GM12878 (cell line): ENCODE data around the gene KIRREL3. TPM values are rescaled to one million over a fixed set of nuclear protein-coding genes. Genes with fewer than 3 reads are reported as not detected.

Experiments
- ATAC-seq: fragments of 200-7000 bp; cut with Tn5 transposase; 3 replicates; pipeline ENCODE4 v1.9.1; 2020; ENCODE audit warnings: mild to moderate bottlenecking, moderate library complexity
- BruUV-seq: library from RNA; stranded (reverse); fragments of 400-500 nt; replicated peaks from 2 replicates; lab custom pipeline; 2021; lab: Mats Ljungman, UMichigan
- CTCF ChIA-PET: fragments of 300-600 bp; sonication (Branson Sonifier 250); formaldehyde crosslinking; extraction: SDS; loops from one replicate; lab custom pipeline; 2021; ENCODE audit warnings: inconsistent platforms; lab: Yijun Ruan, JAX
- POLR2A ChIA-PET: fragments of 350-600 bp; formaldehyde crosslinking; extraction: SDS; loops from one replicate; lab custom pipeline; 2021; ENCODE audit warnings: inconsistent platforms; lab: Charles Lee
- RAD21 ChIA-PET: fragments of 300-600 bp; sonication (Branson Sonifier 250); formaldehyde crosslinking; loops from one replicate; lab custom pipeline; 2023; ENCODE audit warnings: antibody characterized with exemption; ENCODE audit not compliant: unreplicated experiment; lab: Charles Lee
- SMC1A ChIA-PET: fragments of 300-600 bp; sonication (Branson Sonifier 250); formaldehyde crosslinking; loops from one replicate; lab custom pipeline; 2023; ENCODE audit not compliant: unreplicated experiment, uncharacterized antibody; lab: Charles Lee
- DNase-seq: peaks from one replicate; pipeline ENCODE4 v3.0.0-alpha.2; 2011; ENCODE audit warnings: low read depth, low spot score
- FAIRE-seq: peaks from 3 replicates; lab custom pipeline; 2011; peaks lifted over from hg19 to GRCh38; lab: Jason Lieb, UNC
- H2AFZ ChIP-seq: 2 replicates; pipeline ENCODE4 v1.6.0; 2011; ENCODE audit warnings: low read depth, low read length, control low read depth; ENCODE audit not compliant: control insufficient read depth
- H3K27ac ChIP-seq: 2 replicates; pipeline ENCODE4 v1.5.1; 2011; ENCODE audit warnings: control low read depth; ENCODE audit not compliant: control insufficient read depth, insufficient read depth
- H3K27me3 ChIP-seq, 2 experiments: replicated peaks in 1 of 2; 2 replicates each; pipeline versions ENCODE4 v1.6.0 to v1.6.1; 2011; ENCODE audit warnings: low read length in 1 of 2; ENCODE audit not compliant: control insufficient read depth in 2 of 2, insufficient read depth in 2 of 2
- H3K36me3 ChIP-seq, 2 experiments: 2 replicates each; pipeline ENCODE4 v1.5.1; 2011; ENCODE audit warnings: low read length in 1 of 2; ENCODE audit not compliant: control insufficient read depth in 2 of 2, insufficient read depth in 2 of 2
- H3K4me1 ChIP-seq: 2 replicates; pipeline ENCODE4 v1.6.1; 2011; ENCODE audit warnings: mild to moderate bottlenecking, low read length, moderate library complexity, mixed read lengths; ENCODE audit not compliant: control insufficient read depth, insufficient read depth
- H3K4me2 ChIP-seq: 2 replicates; pipeline ENCODE4 v1.6.0; 2011; ENCODE audit warnings: control low read depth; ENCODE audit not compliant: control insufficient read depth, insufficient read depth
- H3K4me3 ChIP-seq: fragments of 200-600 bp; sonication (generic); 2 replicates; pipeline ENCODE4 v1.5.1; 2016
- H3K79me2 ChIP-seq: 2 replicates; pipeline ENCODE4 v1.6.0; 2011; ENCODE audit warnings: low read length; ENCODE audit not compliant: control insufficient read depth, insufficient read depth
- H3K9ac ChIP-seq: 2 replicates; pipeline ENCODE4 v1.8.0; 2011; ENCODE audit warnings: low read length, control low read depth, mixed read lengths; ENCODE audit not compliant: control insufficient read depth, insufficient read depth
- H3K9me3 ChIP-seq: replicated peaks from 3 replicates; pipeline ENCODE4 v1.5.1; 2011; ENCODE audit warnings: mild to moderate bottlenecking, low read length; ENCODE audit not compliant: control insufficient read depth, insufficient read depth
- H4K20me1 ChIP-seq: 2 replicates; pipeline ENCODE4 v1.6.0; 2011; ENCODE audit not compliant: control insufficient read depth, insufficient read depth
- ASH2L ChIP-seq: fragments of 300-600, 200-600 bp; sonication (generic); IDR thresholded peaks from 2 replicates; pipeline ENCODE4 v1.6.1; 2017; ENCODE audit warnings: low read depth, mild to moderate bottlenecking, borderline replicate concordance
- CHD2 ChIP-seq: IDR thresholded peaks from 2 replicates; pipeline ENCODE4 v1.6.1; 2011; ENCODE audit warnings: low read depth, low read length, improper control_type of control experiment, borderline replicate concordance
- CHD4 ChIP-seq: fragments of 200-600 bp; sonication (generic); IDR thresholded peaks from 2 replicates; pipeline ENCODE4 v1.6.1; 2016; ENCODE audit warnings: mild to moderate bottlenecking
- ESRRA ChIP-seq: IDR thresholded peaks from 2 replicates; pipeline ENCODE4 v1.6.1; 2012; ENCODE audit warnings: mild to moderate bottlenecking, low read length, improper control_type of control experiment
- FOXM1 ChIP-seq: IDR thresholded peaks from 2 replicates; pipeline ENCODE4 v1.6.1; 2012; ENCODE audit warnings: low read depth, mild to moderate bottlenecking, inconsistent platforms, low read length, moderate library complexity
- GABPA ChIP-seq: IDR thresholded peaks from 2 replicates; pipeline ENCODE4 v1.6.1; 2014; ENCODE audit warnings: antibody characterized with exemption, low read depth, mild to moderate bottlenecking, inconsistent platforms
- PAX8 ChIP-seq: fragments of 450-650 bp; IDR thresholded peaks from 2 replicates; pipeline ENCODE4 v1.6.1; 2017; ENCODE audit warnings: mild to moderate bottlenecking, moderate library complexity
- RCOR1 ChIP-seq: conservative IDR thresholded peaks from 2 replicates; pipeline ENCODE4 v1.6.1; 2012; ENCODE audit warnings: low read depth, low read length, improper control_type of control experiment
- SMAD5 ChIP-seq: IDR thresholded peaks from 2 replicates; pipeline ENCODE4 v1.6.1; 2016; ENCODE audit warnings: antibody characterized with exemption, low read depth
- SMC3 ChIP-seq: IDR thresholded peaks from 2 replicates; pipeline ENCODE4 v1.6.1; 2011; ENCODE audit warnings: low read length, improper control_type of control experiment, borderline replicate concordance
- SREBF1 ChIP-seq: IDR thresholded peaks from 2 replicates; pipeline ENCODE4 v1.6.1; 2012; ENCODE audit warnings: mild to moderate bottlenecking, low read length
- STAT1 ChIP-seq: fragments of 450-650 bp; conservative IDR thresholded peaks from 2 replicates; pipeline ENCODE4 v1.6.1; 2014; ENCODE audit warnings: antibody characterized with exemption, mild to moderate bottlenecking
- YY1 ChIP-seq: IDR thresholded peaks from 2 replicates; pipeline ENCODE4 v1.6.1; 2011; ENCODE audit warnings: low read depth, mild to moderate bottlenecking, low read length
- ZNF207 ChIP-seq: fragments of 450-650 bp; IDR thresholded peaks from 2 replicates; pipeline ENCODE4 v1.6.1; 2014; ENCODE audit warnings: antibody characterized with exemption, mild to moderate bottlenecking, borderline replicate concordance
- ZNF274 ChIP-seq: IDR thresholded peaks from one replicate; pipeline ENCODE4 v1.8.0; 2011; ENCODE audit not compliant: insufficient read length, insufficient read depth
- ZSCAN29 ChIP-seq: fragments of 450-650 bp; IDR thresholded peaks from 2 replicates; pipeline ENCODE4 v1.6.1; 2017; ENCODE audit warnings: mild to moderate bottlenecking, moderate library complexity
- WGBS: methylation state at CpG from one replicate; pipeline ENCODE4 v1.1.6; 2016; ENCODE audit warnings: low lambda C conversion rate; ENCODE audit not compliant: insufficient replicate concordance, insufficient coverage; ENCODE audit errors: missing lambda C conversion rate; 5-methylcytosine and 5-hydroxymethylcytosine counted together
- in situ Hi-C: fragments of 300-500 bp; cut with MboI; formaldehyde crosslinking; loops from 9 replicates; pipeline ENCODE4 v1.14.3; 2018; ENCODE audit warnings: mixed read lengths
- intact Hi-C: fragments of 100-400 bp; cut with micrococcal nuclease; formaldehyde crosslinking; loops from one replicate; pipeline ENCODE4 v1.14.2; 2022; ENCODE audit not compliant: unreplicated experiment
- polyA plus RNA-seq, 11 experiments: library from polyadenylated mRNA; depleted of rRNA in 4 of 11; unstranded in 6 of 11; stranded (reverse) in 5 of 11; fragments of >200 nt; fragmentation: Nextera tagmentation in 4 of 11; fragmentation: Illumina TruSeq in 1 of 11; extraction: Ambion mirVana in 4 of 11; extraction: Trizol in 1 of 11; gene quantifications; 1 replicate in 1 of 11; 2 replicates in 10 of 11; pipeline versions ENCODE4 v1.2.1 to v1.2.3, GENCODE V29; 2011 to 2016; ENCODE audit warnings: inconsistent platforms in 2 of 11, missing spikeins in 2 of 11, low read depth in 1 of 11
- total RNA-seq, 4 experiments: library from RNA; depleted of rRNA in 3 of 4; stranded (reverse); fragments of >200 nt in 3 of 4; fragmentation: Illumina TruSeq in 1 of 4; extraction: Trizol in 1 of 4; gene quantifications; 2 replicates each; pipeline versions ENCODE4 v1.2.1 to v1.2.3, GENCODE V29; 2013 to 2021
- TF ChIP-seq, protein P1 (sequence below): fragments of 450-650 bp; IDR thresholded peaks from 2 replicates; pipeline ENCODE4 v1.6.1; 2016; ENCODE audit warnings: mild to moderate bottlenecking
- TF ChIP-seq, protein P2 (sequence below): fragments of 450-650 bp; IDR thresholded peaks from 2 replicates; pipeline ENCODE4 v1.6.1; 2017; ENCODE audit warnings: mild to moderate bottlenecking

The KIRREL3 gene
- total and polyA plus RNA-seq, 10 of the 15 experiments (the other 5 are each of a cell fraction or from before 2014, with no cell fraction given): under 0.01 TPM; not detected in 9

DNA sequence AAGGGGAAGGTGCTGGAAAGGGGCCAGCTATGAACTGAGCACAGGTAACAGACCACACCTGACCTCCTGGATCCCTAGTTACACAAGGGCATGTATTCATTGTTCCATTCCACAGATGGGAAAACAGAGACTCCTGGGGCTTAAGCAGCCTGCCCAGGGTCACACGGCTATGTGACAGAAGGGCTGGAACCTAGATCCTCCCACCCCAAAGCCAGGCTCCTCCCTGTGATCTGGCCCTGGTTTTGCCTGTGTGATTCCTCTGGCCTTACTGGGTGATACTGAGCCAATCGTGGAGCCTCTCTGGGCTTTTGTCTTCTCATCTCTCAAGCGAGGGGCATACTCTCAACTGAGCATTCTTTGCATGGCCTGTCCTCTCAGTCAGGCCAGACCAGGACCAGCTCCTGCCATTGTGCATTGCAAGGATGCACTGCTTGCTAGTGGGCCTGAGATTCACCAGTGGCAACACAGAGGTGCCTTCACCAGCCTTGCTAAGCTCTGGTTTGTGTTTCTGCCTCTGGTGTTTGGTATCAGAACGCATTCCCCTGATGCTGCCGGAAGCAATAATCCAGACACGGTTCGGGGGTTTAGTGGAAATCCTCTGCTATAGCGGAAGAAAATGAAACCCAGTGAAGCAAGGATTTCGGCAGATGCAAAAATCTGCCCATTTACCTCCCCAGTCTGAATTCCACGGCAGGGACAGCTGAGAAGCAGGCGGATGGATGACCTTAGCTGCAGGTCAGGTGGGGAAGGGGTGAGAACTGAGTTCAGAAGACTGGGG is 418.5 kb downstream of the KIRREL3 start:
- BruUV-seq: no TSS peak
- FAIRE-seq (no peak), ATAC-seq (no peak), DNase-seq (no peak)
- H2AFZ ChIP-seq: no peak overlapping the region
- H3K27me3 ChIP-seq: peaks cover 2 to 3% of the 10 kb centered on the region in 2 experiments; a peak in 2 of 4 replicates
- ChIA-PET POLR2A (no interaction called here), CTCF (no interaction called here), SMC1A (no interaction called here), RAD21 (no interaction called here)
- H3K4me1 ChIP-seq: no peaks in the 10 kb centered on the region
- in situ Hi-C loops (no loop called here), intact Hi-C loops (no loop called here)
- no peaks in the 10 kb centered on the region for H4K20me1 ChIP-seq
- no peaks in the 10 kb centered on the region for H3K9me3 ChIP-seq
- no peak overlapping the region for H3K9ac ChIP-seq
- no peaks in the 10 kb centered on the region for H3K36me3 ChIP-seq
- no peaks in the 10 kb centered on the region for H3K79me2 ChIP-seq
- TF ChIP-seq CHD4 (no peak), ZNF274 (no peak), RCOR1 (no peak), ASH2L (no peak), ZSCAN29 (no peak), PAX8 (no peak), GABPA (no peak), SREBF1 (no peak), STAT1 (no peak), FOXM1 (no peak), ZNF207 (no peak), CHD2 (no peak), SMC3 (no peak), SMAD5 (no peak), ESRRA (no peak), YY1 (no peak)
- TF ChIP-seq, protein P1, sequence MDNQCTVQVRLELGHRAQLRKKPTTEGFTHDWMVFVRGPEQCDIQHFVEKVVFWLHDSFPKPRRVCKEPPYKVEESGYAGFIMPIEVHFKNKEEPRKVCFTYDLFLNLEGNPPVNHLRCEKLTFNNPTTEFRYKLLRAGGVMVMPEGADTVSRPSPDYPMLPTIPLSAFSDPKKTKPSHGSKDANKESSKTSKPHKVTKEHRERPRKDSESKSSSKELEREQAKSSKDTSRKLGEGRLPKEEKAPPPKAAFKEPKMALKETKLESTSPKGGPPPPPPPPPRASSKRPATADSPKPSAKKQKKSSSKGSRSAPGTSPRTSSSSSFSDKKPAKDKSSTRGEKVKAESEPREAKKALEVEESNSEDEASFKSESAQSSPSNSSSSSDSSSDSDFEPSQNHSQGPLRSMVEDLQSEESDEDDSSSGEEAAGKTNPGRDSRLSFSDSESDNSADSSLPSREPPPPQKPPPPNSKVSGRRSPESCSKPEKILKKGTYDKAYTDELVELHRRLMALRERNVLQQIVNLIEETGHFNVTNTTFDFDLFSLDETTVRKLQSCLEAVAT: no peak
- TF ChIP-seq, protein P2, sequence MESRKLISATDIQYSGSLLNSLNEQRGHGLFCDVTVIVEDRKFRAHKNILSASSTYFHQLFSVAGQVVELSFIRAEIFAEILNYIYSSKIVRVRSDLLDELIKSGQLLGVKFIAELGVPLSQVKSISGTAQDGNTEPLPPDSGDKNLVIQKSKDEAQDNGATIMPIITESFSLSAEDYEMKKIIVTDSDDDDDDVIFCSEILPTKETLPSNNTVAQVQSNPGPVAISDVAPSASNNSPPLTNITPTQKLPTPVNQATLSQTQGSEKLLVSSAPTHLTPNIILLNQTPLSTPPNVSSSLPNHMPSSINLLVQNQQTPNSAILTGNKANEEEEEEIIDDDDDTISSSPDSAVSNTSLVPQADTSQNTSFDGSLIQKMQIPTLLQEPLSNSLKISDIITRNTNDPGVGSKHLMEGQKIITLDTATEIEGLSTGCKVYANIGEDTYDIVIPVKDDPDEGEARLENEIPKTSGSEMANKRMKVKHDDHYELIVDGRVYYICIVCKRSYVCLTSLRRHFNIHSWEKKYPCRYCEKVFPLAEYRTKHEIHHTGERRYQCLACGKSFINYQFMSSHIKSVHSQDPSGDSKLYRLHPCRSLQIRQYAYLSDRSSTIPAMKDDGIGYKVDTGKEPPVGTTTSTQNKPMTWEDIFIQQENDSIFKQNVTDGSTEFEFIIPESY: no peak
- H3K27ac ChIP-seq: no peak overlapping the region
- 32% methylated on average over 11 of the region's 11 CpGs for WGBS
- H3K4me3 ChIP-seq: no peak overlapping the region
- H3K4me2 ChIP-seq: no peak overlapping the region
